ENCODE results near the gene LETM1.

- no peak for TF ChIP-seq CTCF (conservative IDR thresholded peaks at IDR 0.05; ENCODE audit: low read depth, low read length)
- no peak for TF ChIP-seq EZH2 (IDR thresholded peaks at IDR 0.05; ENCODE audit: borderline replicate concordance, low read depth, low read length, poor library complexity, severe bottlenecking)
Observed at GRCh38 chr4:1862961-1863296, 7.0 kb upstream of the LETM1 start.

Measured in A673 (cell line).